ENCODE measurements around the gene UNC13B.
"Not testable (repeated sequence)": the region's sequence is repeated elsewhere in the genome, so short reads cannot be mapped to it uniquely, and the experiment has no call there.

UNC13B gene

GRCh38 chr9:35395706-35396101 lies 233.9 kb downstream of the UNC13B start:
- no peak for DNase-seq

- no peak for DNase-seq
Observed at GRCh38 chr9:35396560-35397215, 234.9 kb downstream of the UNC13B start.

- no peak for DNase-seq
Observed at GRCh38 chr9:35397216-35397698, 235.4 kb downstream of the UNC13B start.

- no peak for DNase-seq
Observed at GRCh38 chr9:35397923-35398322, 236.1 kb downstream of the UNC13B start.

- DNase-seq: no peak
Observed at GRCh38 chr9:35398651-35399335, 237.0 kb downstream of the UNC13B start.

- no peak for DNase-seq
Observed at GRCh38 chr9:35404865-35405264, 243.1 kb downstream of the UNC13B start.

- peak; percentile 66 for DNase-seq
Observed at GRCh38 chr9:35406183-35406959, 244.6 kb downstream of the UNC13B start.

GRCh38 chr9:35407846-35408245 lies 246.0 kb downstream of the UNC13B start:
- peak; percentile 38 for DNase-seq

GRCh38 chr9:35409434-35409833 lies 247.6 kb downstream of the UNC13B start:
- not testable (repeated sequence) for DNase-seq

- no peak for DNase-seq
Observed at GRCh38 chr9:35414889-35415288, 253.1 kb downstream of the UNC13B start.

- peak; percentile 16 for DNase-seq
Observed at GRCh38 chr9:35415402-35416097, 253.7 kb downstream of the UNC13B start.

GRCh38 chr9:35416098-35416427 lies 254.3 kb downstream of the UNC13B start:
- no peak for DNase-seq

GRCh38 chr9:35422346-35422745 lies 260.5 kb downstream of the UNC13B start:
- DNase-seq: no peak

GRCh38 chr9:35422753-35423152 lies 260.9 kb downstream of the UNC13B start:
- no peak for DNase-seq

GRCh38 chr9:35423499-35423898 lies 261.7 kb downstream of the UNC13B start:
- no peak for DNase-seq

GRCh38 chr9:35424356-35425352 lies 262.8 kb downstream of the UNC13B start:
- no peak for DNase-seq

GRCh38 chr9:35426627-35427026 lies 264.8 kb downstream of the UNC13B start:
- DNase-seq: no peak

GRCh38 chr9:35431467-35431866 lies 269.7 kb downstream of the UNC13B start:
- DNase-seq: no peak

- no peak for DNase-seq
Observed at GRCh38 chr9:35432076-35432475, 270.3 kb downstream of the UNC13B start.

GRCh38 chr9:35436933-35437332 lies 275.1 kb downstream of the UNC13B start:
- peak; percentile 15 for DNase-seq

- DNase-seq: no peak
Observed at GRCh38 chr9:35446012-35446411, 284.2 kb downstream of the UNC13B start.

GRCh38 chr9:35448496-35448895 lies 286.7 kb downstream of the UNC13B start:
- no peak for DNase-seq

Data from hematopoietic multipotent progenitor cell treated with erythropoietin and hydrocortisone succinate and interleukin-3 and kit ligand, for 6 days (in vitro differentiated cells).